NT2/D1 (cell line): ENCODE measurements around the gene REXO1.

Experiments used
- DNase-seq: peaks from one replicate; pipeline ENCODE4 v3.0.0-alpha.2; 2011; ENCODE audit warnings: low read depth, low spot score
- H3K27me3 ChIP-seq: 2 replicates; pipeline ENCODE4 v1.6.0; 2011; ENCODE audit warnings: mild to moderate bottlenecking; ENCODE audit not compliant: insufficient read length, insufficient read depth
- H3K36me3 ChIP-seq: 2 replicates; pipeline ENCODE4 v1.6.1; 2011; ENCODE audit warnings: mild to moderate bottlenecking, low read length, mixed read lengths; ENCODE audit not compliant: insufficient read depth, insufficient read length
- H3K4me1 ChIP-seq: 2 replicates; pipeline ENCODE4 v1.5.1; 2011; ENCODE audit not compliant: insufficient read depth, insufficient read length
- H3K4me3 ChIP-seq: 2 replicates; pipeline ENCODE4 v1.5.1; 2011; ENCODE audit warnings: low read depth; ENCODE audit not compliant: insufficient read length
- H3K9ac ChIP-seq: 2 replicates; pipeline ENCODE4 v1.6.0; 2011; ENCODE audit warnings: low read depth; ENCODE audit not compliant: insufficient read length
- H3K9me3 ChIP-seq: 2 replicates; pipeline ENCODE4 v1.5.1; 2011; ENCODE audit warnings: mild to moderate bottlenecking, low read length; ENCODE audit not compliant: insufficient read depth
- SUZ12 ChIP-seq: IDR thresholded peaks from 2 replicates; pipeline ENCODE4 v1.6.1; 2011; ENCODE audit not compliant: insufficient read length, insufficient read depth; ENCODE audit errors: extremely low read depth
- YY1 ChIP-seq: IDR thresholded peaks from 2 replicates; pipeline ENCODE4 v1.6.1; 2011; ENCODE audit not compliant: insufficient read length, insufficient read depth
- ZNF274 ChIP-seq: IDR thresholded peaks from 2 replicates; pipeline ENCODE4 v1.6.1; 2011; ENCODE audit warnings: mild to moderate bottlenecking, low read depth, low read length

Gene REXO1

GRCh38 chr19:1783874-1784273 is 64.4 kb downstream of the REXO1 start:
- H3K27me3 ChIP-seq, result no peaks in the 10 kb centered on the region
- H3K9me3 ChIP-seq, result peaks cover 16% of the 10 kb centered on the region; the same call in 1 of the 2 replicates
- no peak overlapping the region for H3K4me3 ChIP-seq
- peaks cover 2% of the 10 kb centered on the region for H3K4me1 ChIP-seq
- H3K9ac ChIP-seq, result no peak overlapping the region
- no peaks in the 10 kb centered on the region for H3K36me3 ChIP-seq
- no peak for DNase-seq
- TF ChIP-seq YY1 (no peak), ZNF274 (no peak), SUZ12 (no peak)

GRCh38 chr19:1783354-1783753 is 64.9 kb downstream of the REXO1 start:
- H3K4me1 ChIP-seq, result peaks cover 2% of the 10 kb centered on the region
- no peak overlapping the region for H3K4me3 ChIP-seq
- H3K27me3 ChIP-seq, result no peaks in the 10 kb centered on the region
- no peaks in the 10 kb centered on the region for H3K36me3 ChIP-seq
- peaks cover 16% of the 10 kb centered on the region; the same call in 1 of the 2 replicates for H3K9me3 ChIP-seq
- TF ChIP-seq SUZ12 (no peak), ZNF274 (no peak), YY1 (no peak)
- no peak for DNase-seq
- no peak overlapping the region for H3K9ac ChIP-seq

- Histone ChIP-seq H3K9ac (no peak overlapping the region), H3K36me3 (no peaks in the 10 kb centered on the region), H3K27me3 (no peaks in the 10 kb centered on the region), H3K4me1 (peaks cover 2% of the 10 kb centered on the region), H3K9me3 (peaks cover 16% of the 10 kb centered on the region; the same call in 1 of the 2 replicates), H3K4me3 (no peak overlapping the region)
- DNase-seq, result no peak
- TF ChIP-seq ZNF274 (no peak), SUZ12 (no peak), YY1 (no peak)
These were observed 65.8 kb downstream of the REXO1 start for GRCh38 chr19:1782521-1782920.

GRCh38 chr19:1780272-1780958 is 67.9 kb downstream of the REXO1 start:
- peaks cover 25% of the 10 kb centered on the region; the same call in 1 of the 2 replicates for H3K9me3 ChIP-seq
- peaks cover 2% of the 10 kb centered on the region for H3K4me1 ChIP-seq
- no peaks in the 10 kb centered on the region for H3K27me3 ChIP-seq
- no peaks in the 10 kb centered on the region for H3K36me3 ChIP-seq
- TF ChIP-seq SUZ12, result no peak
- no peak for TF ChIP-seq ZNF274
- no peak for TF ChIP-seq YY1
- H3K9ac ChIP-seq, result peak overlapping the region; percentile 36
- H3K4me3 ChIP-seq, result no peak overlapping the region
- no peak for DNase-seq

GRCh38 chr19:1779574-1779973 is 68.7 kb downstream of the REXO1 start:
- Histone ChIP-seq H3K9me3 (peaks cover 30% of the 10 kb centered on the region; the same call in 1 of the 2 replicates), H3K27me3 (peaks cover 2% of the 10 kb centered on the region), H3K9ac (no peak overlapping the region), H3K4me3 (no peak overlapping the region), H3K36me3 (no peaks in the 10 kb centered on the region), H3K4me1 (peaks cover 2% of the 10 kb centered on the region)
- no peak for DNase-seq
- TF ChIP-seq YY1, result no peak
- no peak for TF ChIP-seq ZNF274
- TF ChIP-seq SUZ12, result no peak

- no peak for TF ChIP-seq SUZ12
- no peak for TF ChIP-seq YY1
- no peak for TF ChIP-seq ZNF274
- Histone ChIP-seq H3K9me3 (peaks cover 26% of the 10 kb centered on the region; the same call in 1 of the 2 replicates), H3K36me3 (no peaks in the 10 kb centered on the region), H3K4me1 (peaks cover 4% of the 10 kb centered on the region), H3K9ac (no peak overlapping the region), H3K27me3 (peaks cover 11% of the 10 kb centered on the region), H3K4me3 (no peak overlapping the region)
- DNase-seq, result no peak
These were observed 71.1 kb downstream of the REXO1 start for GRCh38 chr19:1777149-1777548.

GRCh38 chr19:1776606-1777147 is 71.6 kb downstream of the REXO1 start:
- Histone ChIP-seq H3K4me1 (peaks cover 4% of the 10 kb centered on the region), H3K9me3 (peaks cover 22% of the 10 kb centered on the region; the same call in 1 of the 2 replicates), H3K4me3 (no peak overlapping the region), H3K27me3 (peaks cover 11% of the 10 kb centered on the region), H3K36me3 (no peaks in the 10 kb centered on the region), H3K9ac (no peak overlapping the region)
- TF ChIP-seq YY1 (no peak), ZNF274 (no peak), SUZ12 (no peak)
- DNase-seq, result no peak
